ENCODE data around the gene TP53TG5. TPM values are rescaled to one million over a fixed set of nuclear protein-coding genes. Genes with fewer than 3 reads are reported as not detected.

The TP53TG5 gene
- polyA plus RNA-seq, 1 donor (not counting 4 experiments of a cell fraction or from before 2014, with no cell fraction given) = not detected

DNA sequence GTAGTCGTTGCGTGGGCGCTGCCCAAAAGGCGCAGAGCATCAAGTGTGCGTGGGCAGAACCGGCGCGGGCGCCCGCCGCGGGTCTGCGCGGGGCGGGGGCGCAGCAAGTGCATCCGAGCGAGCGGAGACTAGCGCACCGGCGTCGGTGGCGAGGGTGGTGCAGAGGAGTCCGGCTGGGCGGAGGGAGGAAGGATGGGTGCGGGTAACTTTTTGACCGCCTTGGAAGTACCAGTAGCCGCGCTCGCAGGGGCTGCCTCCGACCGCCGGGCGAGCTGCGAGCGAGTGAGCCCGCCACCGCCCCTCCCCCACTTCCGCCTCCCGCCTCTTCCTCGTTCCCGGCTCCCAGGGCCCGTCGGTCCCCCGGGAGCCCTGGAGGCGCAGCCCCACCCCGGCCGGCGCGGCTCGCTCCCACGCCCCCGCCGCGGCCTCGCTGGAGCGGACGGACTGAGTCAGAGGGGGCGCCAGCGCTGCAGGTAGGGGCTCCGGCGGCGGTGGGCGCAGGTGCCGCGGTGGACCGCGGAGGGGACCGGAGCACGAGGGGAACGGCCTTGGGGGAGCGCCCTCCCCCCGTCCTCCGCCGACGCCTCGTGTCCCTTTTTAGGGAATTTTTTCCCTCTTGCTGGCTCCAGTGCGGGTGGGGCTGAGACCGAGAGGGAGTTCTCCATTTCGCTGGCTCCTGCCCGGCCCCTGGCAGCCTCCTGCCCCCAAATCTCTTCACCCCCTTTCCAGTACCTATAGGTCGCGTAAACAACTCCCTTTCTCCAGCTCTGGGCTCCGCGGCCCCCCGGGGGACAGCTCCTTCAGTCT, 28.3 kb upstream of the TP53TG5 start:
- H3K9me3 ChIP-seq (ENCODE audit: control insufficient read depth, low read depth, low read length) = no peaks in the 10 kb centered on the region
- peak overlapping the region; percentile 43 for H3K27ac ChIP-seq (ENCODE audit: control insufficient read depth, insufficient read depth, low read length)
- dilution Hi-C loops (cut with MboI; ENCODE audit: extremely low pct_ligation_motif_present, low sequenced_read_pairs) = no loop called here
- peak overlapping the region; percentile 72 to 86 (median 79) for H3K4me3 ChIP-seq (ENCODE audit: control insufficient read depth in 2 of 3, extremely low read depth in 1 of 3, insufficient read depth in 2 of 3, low read depth in 1 of 3, low read length in 3 of 3)
- TF ChIP-seq, protein P1, sequence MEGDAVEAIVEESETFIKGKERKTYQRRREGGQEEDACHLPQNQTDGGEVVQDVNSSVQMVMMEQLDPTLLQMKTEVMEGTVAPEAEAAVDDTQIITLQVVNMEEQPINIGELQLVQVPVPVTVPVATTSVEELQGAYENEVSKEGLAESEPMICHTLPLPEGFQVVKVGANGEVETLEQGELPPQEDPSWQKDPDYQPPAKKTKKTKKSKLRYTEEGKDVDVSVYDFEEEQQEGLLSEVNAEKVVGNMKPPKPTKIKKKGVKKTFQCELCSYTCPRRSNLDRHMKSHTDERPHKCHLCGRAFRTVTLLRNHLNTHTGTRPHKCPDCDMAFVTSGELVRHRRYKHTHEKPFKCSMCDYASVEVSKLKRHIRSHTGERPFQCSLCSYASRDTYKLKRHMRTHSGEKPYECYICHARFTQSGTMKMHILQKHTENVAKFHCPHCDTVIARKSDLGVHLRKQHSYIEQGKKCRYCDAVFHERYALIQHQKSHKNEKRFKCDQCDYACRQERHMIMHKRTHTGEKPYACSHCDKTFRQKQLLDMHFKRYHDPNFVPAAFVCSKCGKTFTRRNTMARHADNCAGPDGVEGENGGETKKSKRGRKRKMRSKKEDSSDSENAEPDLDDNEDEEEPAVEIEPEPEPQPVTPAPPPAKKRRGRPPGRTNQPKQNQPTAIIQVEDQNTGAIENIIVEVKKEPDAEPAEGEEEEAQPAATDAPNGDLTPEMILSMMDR (optimal IDR thresholded peaks at IDR 0.05 in 1 of 3, IDR thresholded peaks at IDR 0.05 in 1 of 3, conservative IDR thresholded peaks at IDR 0.05 in 1 of 3; ENCODE audit: extremely low read depth in 1 of 3, insufficient read depth in 2 of 3, low read length in 3 of 3) = no peak
- no peak for TF ChIP-seq EZH2 (IDR thresholded peaks at IDR 0.05; ENCODE audit: low read length)
- FAIRE-seq (no peak), DNase-seq (ENCODE audit: low read depth, low spot score) (no peak)
- peak overlapping the region; percentile 84 for H2AFZ ChIP-seq (ENCODE audit: control insufficient read depth, low read length)
- H4K20me1 ChIP-seq (ENCODE audit: control insufficient read depth, extremely low read depth, insufficient read depth, low read length) = no peaks in the 10 kb centered on the region
- H3K36me3 ChIP-seq (ENCODE audit: control insufficient read depth in 2 of 2, extremely low read depth in 1 of 2, insufficient read depth in 2 of 2, low read length in 2 of 2) = peaks cover 5 to 10% of the 10 kb centered on the region in 2 experiments
- H3K4me2 ChIP-seq (ENCODE audit: control insufficient read depth, extremely low read depth, insufficient read depth, low read depth, low read length) = peak overlapping the region; percentile 86
- no peaks in the 10 kb centered on the region for H3K79me2 ChIP-seq (ENCODE audit: control insufficient read depth, insufficient read depth, low read length)
- peaks cover 8% of the 10 kb centered on the region for H3K27me3 ChIP-seq (ENCODE audit: control insufficient read depth, extremely low read depth, insufficient read depth, low read length)
- peaks cover 2% of the 10 kb centered on the region for H3K9me1 ChIP-seq (ENCODE audit: control insufficient read depth, extremely low read depth, insufficient read depth, low read length)
- peak overlapping the region; percentile 77 for H3K9ac ChIP-seq (ENCODE audit: control insufficient read depth, extremely low read depth, insufficient read depth, low read length)
- H3K4me1 ChIP-seq (ENCODE audit: control insufficient read depth, extremely low read depth, insufficient read depth, low read length) = peaks cover 4% of the 10 kb centered on the region

DNA sequence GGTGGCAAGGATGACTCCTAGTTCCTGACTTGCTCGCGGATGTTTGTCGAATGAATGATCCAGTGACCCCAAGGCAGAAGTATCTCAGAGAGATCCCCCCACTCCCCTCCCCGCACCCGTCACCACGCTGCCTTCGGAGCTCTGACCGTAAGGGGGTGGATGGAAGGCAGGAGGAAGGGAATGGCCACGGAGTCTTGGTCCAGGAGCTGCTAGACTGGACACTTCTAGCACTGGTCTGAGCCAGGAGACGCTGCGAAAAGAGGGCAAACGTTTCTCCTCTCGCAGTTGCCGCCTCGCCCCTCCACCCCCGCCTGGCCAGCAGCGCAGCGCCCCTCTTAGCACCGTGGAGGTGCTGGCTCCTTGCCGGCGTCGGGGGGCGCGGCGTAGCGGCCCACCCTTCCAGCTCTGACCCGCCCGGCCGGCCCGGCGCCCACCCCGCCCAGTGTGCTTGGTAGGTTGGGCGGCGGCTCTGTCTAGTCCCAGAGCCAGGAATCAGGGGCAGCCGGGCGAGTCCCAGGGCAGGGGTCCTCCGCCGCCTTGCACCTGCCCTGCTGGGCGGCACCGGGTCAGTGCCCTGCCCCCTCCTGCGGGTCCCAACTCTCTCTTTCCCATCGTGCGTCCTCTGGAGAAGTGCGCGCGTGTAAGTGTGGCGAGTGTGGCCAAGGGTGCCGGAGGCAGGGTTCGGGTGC, 27.6 kb upstream of the TP53TG5 start:
- DNase-seq (ENCODE audit: low read depth, low spot score) (no peak), FAIRE-seq (no peak)
- Histone ChIP-seq H4K20me1 (ENCODE audit: control insufficient read depth, extremely low read depth, insufficient read depth, low read length) (no peaks in the 10 kb centered on the region), H3K4me3 (ENCODE audit: control insufficient read depth in 2 of 3, extremely low read depth in 1 of 3, insufficient read depth in 2 of 3, low read depth in 1 of 3, low read length in 3 of 3) (peak overlapping the region; percentile 72 to 86 (median 79)), H3K36me3 (ENCODE audit: control insufficient read depth in 2 of 2, extremely low read depth in 1 of 2, insufficient read depth in 2 of 2, low read length in 2 of 2) (peaks cover 5 to 10% of the 10 kb centered on the region in 2 experiments), H3K27me3 (ENCODE audit: control insufficient read depth, extremely low read depth, insufficient read depth, low read length) (peaks cover 8% of the 10 kb centered on the region), H3K9ac (ENCODE audit: control insufficient read depth, extremely low read depth, insufficient read depth, low read length) (peak overlapping the region; percentile 77), H3K9me3 (ENCODE audit: control insufficient read depth, low read depth, low read length) (peaks cover 2% of the 10 kb centered on the region), H3K9me1 (ENCODE audit: control insufficient read depth, extremely low read depth, insufficient read depth, low read length) (peaks cover 2% of the 10 kb centered on the region), H3K27ac (ENCODE audit: control insufficient read depth, insufficient read depth, low read length) (no peak overlapping the region), H2AFZ (ENCODE audit: control insufficient read depth, low read length) (peak overlapping the region; percentile 84), H3K79me2 (ENCODE audit: control insufficient read depth, insufficient read depth, low read length) (no peaks in the 10 kb centered on the region), H3K4me1 (ENCODE audit: control insufficient read depth, extremely low read depth, insufficient read depth, low read length) (peaks cover 4% of the 10 kb centered on the region), H3K4me2 (ENCODE audit: control insufficient read depth, extremely low read depth, insufficient read depth, low read depth, low read length) (peak overlapping the region; percentile 86)
- dilution Hi-C loops (cut with MboI; ENCODE audit: extremely low pct_ligation_motif_present, low sequenced_read_pairs) = no loop called here
- no peak for TF ChIP-seq EZH2 (IDR thresholded peaks at IDR 0.05; ENCODE audit: low read length)
- TF ChIP-seq, protein P1 (optimal IDR thresholded peaks at IDR 0.05 in 1 of 3, IDR thresholded peaks at IDR 0.05 in 1 of 3, conservative IDR thresholded peaks at IDR 0.05 in 1 of 3; ENCODE audit: extremely low read depth in 1 of 3, insufficient read depth in 2 of 3, low read length in 3 of 3) = no peak

All from keratinocyte (primary cell).